ENCODE results near the gene MLN.
"Not testable (repeated sequence)": the region's sequence is repeated elsewhere in the genome, so short reads cannot be mapped to it uniquely, and the experiment has no call there.

The MLN gene

DNA sequence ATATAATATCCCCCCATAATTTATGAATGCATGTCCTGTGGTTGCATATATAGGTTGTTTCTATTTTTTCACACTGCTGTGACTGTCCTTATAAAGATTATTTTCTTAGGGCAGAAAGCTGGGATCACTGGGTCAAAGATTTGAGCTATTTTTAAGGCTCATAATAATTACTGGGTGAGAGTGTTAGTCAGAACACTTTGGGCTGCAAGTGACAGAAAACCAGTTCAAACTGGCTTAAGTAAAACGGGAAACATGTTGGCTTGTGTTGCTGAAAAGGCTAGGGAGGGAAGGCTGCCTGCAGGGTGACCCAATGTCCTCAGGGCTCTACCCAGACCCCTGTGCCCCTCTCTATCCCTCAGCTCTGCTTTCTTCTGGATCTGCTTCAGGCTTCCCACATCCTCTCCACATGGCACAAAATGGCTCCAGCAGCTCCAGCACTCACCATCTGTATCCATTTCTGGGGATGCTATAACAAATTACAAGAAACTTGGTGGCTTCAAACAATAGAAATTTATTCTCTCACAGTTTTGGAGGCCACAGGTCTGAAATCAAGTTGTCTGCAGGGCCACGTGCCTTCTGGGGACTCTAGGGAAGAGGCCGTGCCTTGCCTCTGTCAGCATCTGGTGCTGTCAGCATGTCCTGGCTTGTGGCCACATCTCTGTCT, 33.1 kb upstream of the MLN start:
- DNase-seq = no peak

DNA sequence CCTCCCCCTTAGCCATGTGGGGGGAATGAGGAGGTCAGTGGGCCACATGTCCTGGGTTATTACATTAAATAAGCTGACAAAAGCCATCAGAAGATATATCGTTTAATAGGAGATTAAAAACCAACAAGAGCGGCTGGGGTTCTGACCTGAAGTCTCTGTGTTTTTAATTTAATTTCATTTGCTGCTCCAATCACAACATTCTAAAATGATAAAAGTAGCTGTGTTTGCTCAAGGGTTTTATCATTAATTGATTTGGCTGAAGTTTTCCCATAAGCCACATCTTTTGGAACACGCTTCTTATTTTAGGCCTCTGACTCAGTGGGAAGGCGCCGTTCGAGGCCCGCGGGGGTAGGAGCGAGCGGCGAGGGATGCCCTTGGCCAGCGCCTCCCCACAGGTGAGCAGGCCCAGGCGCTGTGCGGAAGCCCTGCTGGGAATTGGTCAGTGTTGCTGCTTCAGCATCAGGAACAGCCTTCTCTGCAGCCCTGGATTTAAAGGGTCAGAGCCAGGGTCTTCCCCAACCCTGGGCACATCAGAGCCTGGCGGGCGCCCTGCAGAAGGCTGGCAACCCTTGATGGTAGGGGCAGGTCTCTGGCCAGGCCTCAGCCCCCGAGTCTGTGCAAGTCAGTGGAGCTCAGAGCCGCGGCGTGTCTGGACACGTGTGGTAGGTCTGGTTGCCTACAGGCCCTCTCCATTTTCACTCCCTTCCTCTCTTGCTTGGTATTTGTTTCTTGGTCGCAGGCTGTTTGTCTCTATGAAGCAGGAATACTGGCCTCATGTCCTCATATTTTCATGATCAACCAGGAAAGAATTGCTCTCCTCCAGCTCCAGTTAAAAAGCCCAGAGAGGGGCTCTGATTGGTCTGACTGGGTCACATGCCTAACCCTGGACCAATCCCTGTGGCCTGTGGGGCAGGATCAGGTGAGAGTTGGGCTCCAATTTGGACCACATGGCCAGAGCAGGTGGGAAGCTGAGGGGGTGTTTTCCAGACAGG, 30.9 kb upstream of the MLN start:
- no peak for DNase-seq

DNA sequence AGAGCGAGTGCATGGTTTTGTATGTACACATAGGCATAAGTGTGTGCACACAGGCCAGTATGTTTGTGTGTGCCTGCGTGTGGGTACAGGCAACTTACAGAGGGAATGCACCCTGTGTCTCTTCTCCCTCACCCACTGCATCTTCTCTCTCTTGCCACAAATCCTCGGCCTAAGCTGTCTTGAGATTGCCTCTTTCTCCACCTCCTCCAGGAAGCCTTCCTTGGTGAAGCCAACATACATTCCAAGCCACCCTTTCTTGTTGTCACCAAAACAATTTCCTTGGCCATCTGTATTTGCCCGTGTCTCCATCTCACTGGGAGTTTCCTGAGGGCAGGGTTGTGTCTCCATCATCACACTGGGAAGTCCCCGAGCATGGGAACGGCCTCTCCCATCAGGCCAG, 29.8 kb upstream of the MLN start:
- DNase-seq = no peak

DNA sequence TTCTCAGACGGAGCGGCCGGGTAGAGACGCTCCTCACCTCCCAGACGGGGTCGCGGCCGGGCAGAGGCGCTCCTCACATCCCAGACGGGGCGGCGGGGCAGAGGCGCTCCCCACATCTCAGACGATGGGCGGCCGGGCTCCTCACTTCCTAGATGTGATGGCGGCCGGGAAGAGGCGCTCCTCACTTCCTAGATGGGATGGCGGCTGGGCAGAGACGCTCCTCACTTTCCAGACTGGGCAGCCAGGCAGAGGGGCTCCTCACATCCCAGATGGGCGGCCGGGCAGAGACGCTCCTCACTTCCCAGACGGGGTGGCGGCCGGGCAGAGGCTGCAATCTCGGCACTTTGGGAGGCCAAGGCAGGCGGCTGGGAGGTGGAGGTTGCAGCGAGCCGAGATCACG, 29.0 kb upstream of the MLN start:
- not testable (repeated sequence) for DNase-seq

DNA sequence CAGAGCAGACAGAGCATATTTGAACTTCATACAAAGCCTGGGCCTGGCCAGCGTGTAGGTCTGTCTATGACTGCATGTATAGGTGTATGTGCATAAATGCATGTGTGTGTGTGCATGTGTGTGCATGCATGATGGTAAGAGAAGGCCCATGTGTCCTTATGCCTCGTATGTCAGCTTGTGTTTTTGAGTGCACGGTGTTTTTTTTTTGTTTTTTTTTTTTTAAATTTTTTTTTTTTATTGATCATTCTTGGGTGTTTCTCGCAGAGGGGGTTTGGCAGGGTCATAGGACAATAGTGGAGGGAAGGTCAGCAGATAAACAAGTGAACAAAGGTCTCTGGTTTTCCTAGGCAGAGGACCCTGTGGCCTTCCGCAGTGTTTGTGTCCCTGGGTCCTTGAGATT, 27.9 kb upstream of the MLN start:
- DNase-seq = not testable (repeated sequence)

DNA sequence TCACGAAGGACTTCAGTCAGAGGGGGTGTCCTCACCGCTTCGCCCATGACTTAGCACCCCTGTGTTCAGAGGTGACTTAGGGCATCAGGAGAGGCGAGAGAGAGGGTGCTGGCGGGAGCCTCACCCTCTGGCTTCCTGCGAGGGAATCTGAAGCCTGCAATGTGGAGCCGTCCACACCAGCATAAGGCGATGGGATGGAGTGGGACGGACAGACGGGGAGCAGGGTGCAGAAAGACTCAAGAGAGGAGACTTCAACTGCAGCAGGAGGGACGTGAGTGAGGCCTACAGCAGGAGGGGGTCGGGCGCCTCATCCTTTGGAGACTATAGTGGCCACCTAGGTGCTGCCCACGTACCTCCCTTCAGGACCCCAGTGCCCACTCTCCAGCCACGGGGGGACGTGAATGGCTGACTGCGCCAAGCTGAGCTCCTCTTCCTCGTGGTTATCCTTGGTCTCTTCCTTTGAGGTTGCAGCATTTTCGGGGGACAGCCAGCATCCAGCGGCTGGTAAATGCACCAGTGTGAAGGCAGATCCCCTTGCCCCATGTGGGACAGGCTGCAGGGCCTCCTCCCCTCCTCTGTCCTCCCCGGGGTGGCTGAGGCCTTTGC, 26.9 kb upstream of the MLN start:
- no peak for DNase-seq

DNA sequence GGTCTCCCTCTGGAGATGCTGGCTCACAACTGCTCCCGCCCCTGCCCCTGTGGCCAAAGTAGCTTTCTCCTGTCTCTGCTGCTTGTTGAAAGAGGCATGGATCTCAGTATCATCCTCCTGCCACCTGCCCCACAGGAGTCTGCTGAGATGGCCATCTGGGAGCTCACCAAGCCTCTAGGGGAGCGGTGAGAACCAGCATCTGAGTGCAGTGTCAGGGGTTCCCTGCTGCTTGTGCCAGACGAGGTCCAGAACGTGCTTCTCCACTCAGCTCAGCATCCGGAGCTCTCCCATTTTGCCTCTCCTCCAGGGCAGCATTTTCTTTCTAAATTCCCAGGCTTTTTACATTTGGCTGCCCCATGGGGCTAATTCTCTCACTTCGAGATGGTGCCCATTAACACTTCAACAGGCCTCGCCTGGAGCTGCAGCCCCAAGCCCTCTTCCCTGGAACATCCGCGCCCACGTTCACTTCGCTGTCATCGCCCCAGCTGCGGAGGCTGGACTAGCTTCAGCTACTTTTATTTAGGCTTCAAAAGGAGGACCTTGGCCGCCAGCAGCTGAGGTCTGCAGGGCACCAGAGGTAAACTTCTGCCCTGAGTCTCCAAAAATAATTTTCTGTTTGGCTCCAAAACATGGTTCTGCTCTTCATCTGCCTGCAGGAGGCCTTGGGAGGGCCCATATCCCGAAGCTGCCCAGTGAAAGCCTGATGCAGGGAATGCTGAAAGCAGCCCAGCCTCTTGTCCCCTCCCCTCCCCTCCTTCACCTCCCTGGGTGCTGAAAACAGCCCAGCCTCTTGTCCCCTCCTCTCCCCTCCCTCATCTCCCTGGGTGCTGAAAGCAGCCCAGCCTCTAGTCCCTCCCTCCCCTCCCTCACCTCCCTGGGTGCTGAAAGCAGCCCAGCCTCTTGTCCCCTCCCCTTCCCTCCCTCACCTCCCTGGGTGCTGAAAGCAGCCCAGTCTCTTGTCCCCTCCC, 25.2 kb upstream of the MLN start:
- DNase-seq = no peak

DNA sequence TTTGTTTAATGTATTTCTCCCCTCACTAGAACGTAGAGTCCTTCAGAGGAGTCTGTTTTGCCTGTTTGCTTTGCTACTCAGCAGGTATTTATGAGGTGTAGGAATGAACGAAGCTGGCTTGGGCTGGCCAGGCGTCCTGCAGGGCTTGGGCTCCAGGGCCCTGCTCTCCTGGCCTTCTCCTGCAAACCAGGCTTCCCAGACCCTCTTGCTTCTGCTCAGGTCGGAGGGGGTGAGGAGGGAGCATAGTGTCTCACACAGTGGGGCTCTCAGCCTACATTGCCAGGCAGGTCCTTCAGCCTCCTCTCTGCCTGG, 24.6 kb upstream of the MLN start:
- no peak for DNase-seq

DNA sequence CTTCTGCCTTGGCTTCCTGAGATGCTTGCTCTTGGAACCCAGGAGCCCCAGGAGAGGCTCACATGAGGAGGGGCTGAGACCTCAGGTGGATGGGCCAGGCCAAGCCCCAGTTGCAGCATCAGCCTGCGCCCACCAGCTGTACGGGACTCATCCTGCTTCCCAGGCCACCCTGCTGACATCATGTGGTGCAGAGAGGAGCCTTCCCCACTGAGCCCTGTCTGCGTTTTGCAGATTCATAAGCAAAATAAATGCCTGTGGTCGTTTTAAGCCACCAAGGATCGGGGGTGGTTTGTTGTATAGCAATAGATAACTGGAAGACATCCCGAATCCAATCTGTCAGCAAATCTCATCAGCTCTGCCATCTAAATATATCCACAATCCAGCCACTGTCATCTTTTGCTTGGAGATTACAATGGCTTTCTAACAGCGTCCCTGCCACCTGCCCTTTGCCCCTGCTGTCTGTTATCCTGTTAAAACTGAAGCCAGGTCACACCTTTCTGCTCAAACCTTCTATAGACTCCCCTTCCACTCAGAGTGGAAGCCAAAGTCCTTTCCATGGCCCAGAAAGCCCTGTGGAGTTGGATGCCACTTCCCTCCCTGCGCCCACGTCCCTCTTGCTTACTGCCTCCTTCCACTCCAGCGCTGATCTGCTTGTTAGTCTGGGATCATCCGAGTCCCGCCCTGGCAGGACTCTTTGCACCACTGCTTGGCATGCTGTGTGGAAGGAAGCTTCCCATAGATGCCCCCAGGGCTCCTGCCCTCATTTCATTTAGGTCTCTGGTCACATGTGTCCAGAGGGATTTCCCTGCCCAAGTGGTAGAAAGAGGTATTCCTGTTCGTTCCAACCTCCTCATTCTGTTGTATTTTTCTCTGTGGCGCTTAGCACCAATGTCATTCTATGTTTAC, 24.0 kb upstream of the MLN start:
- DNase-seq = peak in 1 of 58 donors; percentile 24

DNA sequence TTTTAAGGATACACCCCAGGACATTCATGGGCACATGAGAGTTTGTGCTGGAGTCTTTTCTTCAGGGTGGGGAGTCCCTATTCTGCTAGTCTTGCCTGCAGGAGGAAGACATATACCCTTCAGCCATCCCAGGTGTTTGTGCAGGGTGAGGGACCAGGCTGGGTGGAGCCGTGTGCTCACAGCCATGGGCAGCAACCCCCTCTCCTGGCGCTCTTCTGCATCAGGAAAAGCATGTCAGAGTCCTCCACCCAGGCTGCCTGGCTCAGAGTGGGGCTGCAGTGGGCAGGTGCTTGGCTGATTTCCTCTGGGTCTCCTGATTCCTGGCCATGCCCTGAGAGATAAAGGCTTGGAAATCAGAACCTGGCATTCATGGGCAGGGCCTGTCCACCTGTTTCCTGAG, 22.7 kb upstream of the MLN start:
- no peak for DNase-seq

DNA sequence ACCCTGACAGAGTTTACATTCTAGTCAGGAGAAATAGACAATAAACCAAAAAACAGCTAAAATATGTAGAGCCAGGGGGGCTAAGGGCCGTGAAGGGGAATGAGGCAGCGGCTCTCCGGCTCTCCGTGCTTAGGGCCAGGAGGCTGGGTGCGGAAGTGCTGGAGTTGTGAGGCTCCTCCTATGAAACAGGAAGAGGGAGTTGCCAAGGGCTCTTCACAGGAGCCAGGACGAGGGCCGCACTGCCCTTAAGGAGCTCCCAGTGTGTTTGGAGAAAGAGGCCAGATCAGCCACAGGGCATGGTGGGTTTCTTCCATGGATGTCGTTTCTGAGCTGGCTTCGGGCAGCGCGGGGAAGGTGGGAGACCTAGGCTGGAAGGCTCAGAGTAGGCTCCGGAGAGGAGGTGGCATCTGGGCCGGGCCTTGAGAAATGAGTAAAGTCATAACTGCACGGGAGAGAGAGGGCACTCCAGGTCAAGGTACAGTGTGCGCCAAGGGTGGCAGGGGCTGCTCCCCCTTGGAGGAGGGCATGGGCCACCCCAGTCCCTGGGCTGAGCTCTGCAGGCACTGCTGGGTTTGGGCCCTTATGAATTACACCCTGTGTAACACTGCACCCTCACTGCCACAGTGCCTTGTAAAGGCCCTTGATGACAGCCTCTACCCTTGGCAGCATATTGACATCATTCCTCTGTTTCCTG, 20.8 kb upstream of the MLN start:
- DNase-seq = no peak

DNA sequence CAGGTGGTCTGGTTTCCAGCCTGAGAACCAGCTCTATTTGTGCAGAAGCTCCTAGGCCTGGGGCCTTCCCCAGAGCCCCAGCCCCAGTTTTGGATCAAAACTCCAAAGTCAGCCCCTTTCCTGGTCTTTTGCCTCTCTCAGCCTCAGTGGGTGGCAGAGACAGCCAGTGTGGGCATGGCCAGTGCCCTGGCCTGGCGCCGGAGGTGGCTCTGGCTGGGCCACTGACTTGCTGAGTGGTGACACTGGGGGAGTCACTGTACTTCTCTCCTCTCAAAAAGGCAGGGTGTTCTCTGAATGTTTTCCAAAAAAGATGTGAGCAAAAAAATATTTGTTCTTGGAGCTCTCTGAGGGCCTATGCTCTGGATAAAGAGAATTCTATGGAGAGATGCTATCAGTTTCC, 20.0 kb upstream of the MLN start:
- DNase-seq = no peak

DNA sequence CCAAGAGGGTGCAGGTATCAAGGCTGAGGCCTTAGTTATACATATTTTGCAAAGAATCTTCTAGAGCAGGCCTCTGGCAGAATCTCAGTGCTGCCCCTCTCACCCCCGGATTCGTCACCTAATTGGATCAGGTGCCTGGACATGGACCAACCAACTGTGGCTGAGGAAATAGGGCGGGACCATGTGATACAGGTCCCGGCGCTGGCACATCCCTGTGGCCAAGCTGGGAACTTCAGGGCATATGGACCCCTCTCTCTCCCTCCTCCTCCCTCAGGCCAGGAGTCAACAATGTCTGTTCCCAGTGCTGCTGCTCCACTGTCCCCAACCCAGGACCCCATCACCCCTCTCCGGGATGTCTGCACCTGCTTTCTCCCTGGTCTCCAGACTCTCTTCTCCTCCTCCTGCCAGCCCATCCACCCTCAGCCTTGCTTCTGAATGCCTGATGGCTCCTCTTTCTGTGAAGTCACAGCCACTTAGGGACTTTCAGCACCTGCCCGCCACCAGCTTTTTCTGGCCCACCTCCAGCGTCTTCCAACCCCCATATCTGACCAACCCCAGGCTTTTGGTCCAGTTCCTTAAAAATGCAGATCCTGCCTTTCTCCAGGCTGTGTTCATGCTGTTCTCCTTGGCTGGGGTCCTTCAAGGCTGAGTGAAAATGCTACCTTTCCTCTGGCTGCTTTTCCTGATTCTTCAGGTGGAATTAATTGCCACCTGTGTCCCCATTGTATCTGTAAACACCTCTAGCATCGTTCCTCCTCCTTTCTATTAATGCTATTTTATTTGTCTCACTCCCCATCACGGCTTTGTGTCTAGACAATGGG, 19.0 kb upstream of the MLN start:
- DNase-seq = no peak

DNA sequence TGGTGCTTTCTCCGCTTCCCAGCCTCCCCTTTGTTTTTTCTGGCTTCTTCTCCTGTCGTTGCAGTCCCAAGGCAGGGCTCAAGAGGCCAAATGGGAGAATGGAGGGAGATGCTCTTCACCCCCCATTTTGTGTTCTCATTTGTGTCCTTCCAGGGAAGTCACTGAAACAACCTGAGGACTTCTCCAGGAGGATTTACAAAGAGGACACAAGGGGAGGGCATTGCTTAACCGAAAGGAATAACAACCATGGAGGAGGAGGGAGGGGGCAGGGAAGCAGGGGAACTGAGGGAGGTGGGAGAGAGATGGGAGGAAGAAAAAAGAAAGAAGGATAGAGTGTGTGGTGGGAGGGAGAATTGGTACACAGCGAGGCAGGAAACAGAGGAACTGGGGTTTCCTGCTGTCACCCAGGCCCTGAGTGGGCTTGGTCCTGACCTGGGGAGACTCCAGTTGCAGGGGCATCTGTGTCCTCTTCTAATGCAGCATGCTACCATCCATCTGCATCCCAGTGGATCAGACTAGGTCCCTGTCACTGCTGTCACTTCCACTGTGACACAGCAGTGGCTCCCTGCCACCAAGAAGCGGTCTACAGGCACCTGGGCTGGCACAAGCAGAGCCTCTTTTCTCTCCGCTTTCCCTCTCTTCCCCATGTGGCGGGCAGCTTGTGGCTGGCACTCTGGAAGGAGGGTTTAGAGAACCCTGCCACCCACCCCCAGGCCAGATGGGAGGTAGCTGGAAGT, 17.1 kb upstream of the MLN start:
- no peak for DNase-seq

DNA sequence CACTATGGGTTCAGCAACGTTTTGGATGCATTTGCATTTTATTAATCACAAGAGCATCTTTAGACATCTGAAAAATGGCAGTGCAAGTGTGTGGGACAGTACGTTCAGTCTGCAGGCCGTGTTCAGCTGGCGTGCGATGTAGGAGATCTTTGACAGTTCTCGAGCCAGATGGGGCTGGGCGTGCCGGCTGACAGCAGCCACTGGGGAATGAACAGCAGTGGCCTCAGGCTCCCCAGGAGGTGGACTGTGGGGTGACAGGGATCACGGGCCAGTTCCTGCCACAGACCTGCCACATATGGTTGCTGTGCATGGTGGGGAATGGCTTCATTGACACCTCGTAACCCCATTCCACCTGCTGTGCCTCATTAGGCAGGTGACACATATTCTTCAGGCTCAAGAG, 16.4 kb upstream of the MLN start:
- DNase-seq = no peak

DNA sequence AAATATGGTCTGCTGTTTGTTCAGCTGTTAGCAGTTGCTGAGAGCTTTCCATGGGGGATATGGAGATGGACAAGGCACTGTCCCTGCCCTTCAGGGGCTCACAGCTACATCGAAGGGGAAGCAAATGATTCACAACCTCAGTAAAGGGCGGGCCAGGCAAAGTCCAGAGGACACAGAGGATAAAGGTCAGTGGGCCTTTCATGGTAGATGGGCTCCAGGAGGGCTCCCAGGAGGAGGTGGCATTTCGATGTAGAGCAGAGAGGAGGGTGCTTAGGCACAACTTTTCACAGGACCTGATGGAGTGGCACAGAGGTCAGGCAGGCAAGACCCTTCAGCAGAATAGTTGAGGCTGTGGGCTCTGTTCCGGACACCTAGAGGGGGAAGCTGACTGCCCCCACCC, 15.2 kb upstream of the MLN start:
- DNase-seq = no peak

DNA sequence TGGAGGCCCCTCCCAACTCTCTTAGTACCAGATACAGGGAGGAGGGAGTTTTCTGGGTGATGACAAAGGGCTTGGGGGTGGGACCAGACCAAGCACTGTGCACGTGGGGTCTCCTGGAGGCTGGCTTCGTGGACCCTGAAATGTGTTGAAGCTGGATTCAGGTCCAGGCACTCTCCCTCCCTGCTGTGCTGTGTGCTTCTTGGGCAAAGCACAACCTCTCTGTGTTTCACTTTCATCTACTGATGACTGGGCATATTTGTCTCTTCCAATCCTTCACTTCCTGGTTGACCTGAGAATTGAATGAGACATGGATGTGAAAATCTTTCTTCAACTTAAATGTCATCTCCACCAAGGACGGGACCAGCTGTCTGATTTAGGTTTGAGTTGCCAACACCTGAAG, 14.5 kb upstream of the MLN start:
- DNase-seq = no peak

DNA sequence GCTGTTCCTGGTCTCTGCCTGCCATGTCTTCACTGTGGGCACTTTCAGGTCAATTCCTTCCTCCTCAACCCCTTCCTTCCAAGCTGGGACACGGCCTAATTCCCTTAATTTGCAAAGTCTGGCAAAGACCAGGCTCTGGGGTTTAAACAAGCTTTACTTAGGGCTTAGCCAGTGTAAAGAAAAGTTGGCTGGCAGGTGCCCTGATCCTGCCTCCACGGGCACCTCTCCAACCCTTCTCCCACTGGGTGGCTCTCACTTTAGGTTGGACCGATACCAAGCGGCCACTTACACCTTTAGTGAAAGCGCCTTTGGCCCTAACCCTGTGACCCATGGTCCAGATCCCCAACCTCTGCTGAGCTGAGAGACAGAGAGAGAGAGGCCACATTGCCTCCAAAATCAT, 13.7 kb upstream of the MLN start:
- DNase-seq = no peak
